ENCODE data around the gene EGFL7.
"Not testable (repeated sequence)": the region's sequence is repeated elsewhere in the genome, so short reads cannot be mapped to it uniquely, and the experiment has no call there.

EGFL7 gene

GRCh38 chr9:136701668-136702053 lies 38.9 kb downstream of the EGFL7 start:
- no peak for DNase-seq

GRCh38 chr9:136703276-136703860 lies 40.7 kb downstream of the EGFL7 start:
- no peak for DNase-seq

GRCh38 chr9:136704741-136705140 lies 42.0 kb downstream of the EGFL7 start:
- DNase-seq, result not testable (repeated sequence)

DNA sequence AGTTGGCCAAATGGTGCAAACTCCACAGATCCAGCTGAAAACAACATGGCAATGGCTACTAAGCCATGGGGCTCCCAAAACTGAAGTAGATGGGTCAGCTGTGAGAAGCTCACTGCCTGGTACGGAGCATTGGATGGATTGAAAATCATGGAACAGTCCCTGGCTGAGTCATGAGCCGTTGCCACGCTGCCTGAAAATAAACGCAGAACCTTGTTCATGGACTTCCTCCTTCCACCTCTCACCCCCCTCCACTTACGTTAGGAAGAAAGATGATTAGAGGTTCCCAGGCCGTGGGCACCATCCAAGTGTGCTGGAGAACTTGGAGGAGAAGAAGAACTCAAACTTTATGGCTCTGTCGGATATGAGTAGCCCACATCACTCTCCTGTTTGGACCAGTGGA lies 42.8 kb downstream of the EGFL7 start:
- no peak for DNase-seq

DNA sequence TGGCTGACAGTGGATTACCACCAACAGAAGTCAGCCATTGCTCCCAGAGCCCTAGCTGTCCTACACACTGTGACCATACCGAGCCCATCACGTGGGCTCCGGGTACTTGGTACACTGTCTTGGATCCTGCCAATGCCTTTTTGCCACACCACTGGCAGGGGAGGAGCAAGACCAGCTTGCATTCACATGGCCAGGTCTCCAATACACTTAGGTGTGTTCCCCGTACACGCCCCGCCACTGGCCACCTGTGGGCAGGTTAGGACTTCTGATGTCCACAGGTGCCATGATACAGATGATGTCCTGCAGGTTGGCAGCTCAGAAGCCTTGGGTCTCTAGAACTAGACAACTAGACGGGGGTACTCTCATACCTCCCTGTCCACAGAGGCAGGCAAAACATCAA lies 44.3 kb downstream of the EGFL7 start:
- DNase-seq, result no peak

- no peak for DNase-seq
These were observed 45.3 kb downstream of the EGFL7 start for GRCh38 chr9:136707849-136708517.

DNA sequence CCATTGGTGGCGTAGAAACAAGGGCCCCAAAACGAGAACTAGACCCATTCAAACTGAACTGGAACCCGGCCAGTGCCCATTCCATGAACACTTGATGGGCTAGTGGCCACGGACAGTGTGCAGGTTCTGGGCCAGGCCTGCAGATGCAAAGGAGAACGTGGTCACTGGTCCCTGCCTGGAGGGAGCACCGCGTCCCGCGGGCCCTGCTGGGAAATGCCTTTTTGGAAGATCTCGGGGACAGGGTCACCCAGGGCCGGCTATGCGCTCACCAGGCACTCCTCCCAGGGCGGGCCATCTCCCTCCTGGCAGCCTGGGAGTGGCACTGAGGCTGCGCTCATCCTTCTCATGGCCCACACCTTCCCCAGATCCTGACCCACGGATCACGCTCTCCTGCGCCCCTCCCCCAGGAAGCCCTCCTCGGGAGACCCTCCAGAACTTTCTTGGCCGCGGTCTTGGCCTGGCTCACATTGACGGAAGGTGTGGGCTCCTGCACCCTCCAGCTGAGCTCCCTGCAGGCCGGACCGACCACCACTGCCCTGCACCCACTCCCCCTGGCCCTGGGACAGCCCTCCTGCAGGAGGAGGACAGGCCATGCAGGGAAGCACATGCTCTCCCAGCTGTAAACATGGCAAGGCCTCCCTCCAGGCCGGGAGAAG lies 46.9 kb downstream of the EGFL7 start:
- DNase-seq, result no peak

- no peak for DNase-seq
These were observed 47.8 kb downstream of the EGFL7 start for GRCh38 chr9:136710543-136710942.

GRCh38 chr9:136711219-136711648 lies 48.5 kb downstream of the EGFL7 start:
- DNase-seq, result not testable (repeated sequence)

- DNase-seq, result no peak
These were observed 49.3 kb downstream of the EGFL7 start, which contains the start of gene DIPK1B for GRCh38 chr9:136711751-136712689. TSS of gene DIPK1B (plus strand) at chr9:136712572. CDS start at chr9:136712666, 94 bp downstream.

DNA sequence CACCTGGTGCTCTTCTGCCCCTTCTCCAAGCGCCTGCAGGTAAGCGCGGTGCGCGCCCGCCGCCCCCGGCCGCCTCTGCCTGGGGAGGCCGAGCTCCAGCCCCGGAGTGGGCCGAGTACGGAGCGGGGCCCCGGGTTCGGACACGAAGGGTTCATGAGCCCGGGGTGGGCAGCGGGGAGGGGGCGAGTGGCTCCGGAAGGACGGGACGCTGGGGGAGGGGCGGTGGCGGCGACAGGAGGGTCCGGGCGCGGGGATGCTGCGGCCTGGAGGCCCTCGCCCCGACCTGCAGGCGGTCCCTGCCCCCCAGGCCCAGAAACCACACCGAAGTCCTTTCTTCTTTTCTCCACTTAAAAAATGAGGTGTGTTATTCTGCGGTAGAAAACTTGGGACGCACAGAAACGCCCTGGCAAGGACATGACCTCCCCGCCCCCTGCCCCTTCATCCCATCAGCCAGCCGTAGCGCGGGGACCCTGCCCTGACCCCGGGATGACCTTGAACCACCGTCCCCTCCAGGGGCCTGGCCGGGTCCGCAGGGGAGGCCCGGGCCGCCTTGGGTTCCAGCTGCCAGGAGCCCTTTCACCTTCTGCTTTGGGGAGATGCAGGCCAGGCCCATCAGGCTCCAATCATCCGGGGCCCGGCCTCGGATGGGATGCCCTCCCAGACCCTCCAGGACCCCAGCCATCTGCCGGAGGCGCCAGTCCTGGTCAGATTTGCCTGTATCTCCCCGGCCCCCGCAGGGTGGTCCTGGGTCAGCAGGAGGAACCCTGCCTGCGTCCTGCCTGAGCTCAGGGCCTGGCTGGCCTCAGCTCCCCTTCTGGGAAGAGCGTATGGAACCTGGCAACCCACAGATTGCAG lies 50.2 kb downstream of the EGFL7 start:
- DNase-seq, result no peak

DNA sequence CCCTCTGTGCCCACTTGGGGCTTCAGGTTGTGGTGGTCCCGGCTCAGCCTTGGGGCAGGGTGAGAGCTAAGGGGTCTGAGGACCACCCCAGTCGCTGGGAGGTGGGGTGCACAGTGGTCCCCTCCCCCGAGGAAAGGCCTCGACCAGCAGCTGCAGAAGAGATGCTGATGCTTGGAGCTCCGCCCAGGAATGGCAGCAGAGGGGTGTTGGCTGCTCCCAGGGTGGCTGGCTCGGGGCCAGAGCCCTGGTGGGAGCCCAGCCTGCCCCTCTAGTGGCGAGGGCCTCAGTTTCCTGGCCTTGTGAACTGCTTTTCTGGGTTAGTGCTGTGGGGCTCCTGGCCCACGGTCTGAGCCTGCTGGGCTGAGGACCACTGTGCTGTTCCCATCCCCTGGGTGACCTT lies 50.8 kb downstream of the EGFL7 start:
- no peak for DNase-seq

GRCh38 chr9:136714096-136714892 lies 51.6 kb downstream of the EGFL7 start:
- no peak for DNase-seq

DNA sequence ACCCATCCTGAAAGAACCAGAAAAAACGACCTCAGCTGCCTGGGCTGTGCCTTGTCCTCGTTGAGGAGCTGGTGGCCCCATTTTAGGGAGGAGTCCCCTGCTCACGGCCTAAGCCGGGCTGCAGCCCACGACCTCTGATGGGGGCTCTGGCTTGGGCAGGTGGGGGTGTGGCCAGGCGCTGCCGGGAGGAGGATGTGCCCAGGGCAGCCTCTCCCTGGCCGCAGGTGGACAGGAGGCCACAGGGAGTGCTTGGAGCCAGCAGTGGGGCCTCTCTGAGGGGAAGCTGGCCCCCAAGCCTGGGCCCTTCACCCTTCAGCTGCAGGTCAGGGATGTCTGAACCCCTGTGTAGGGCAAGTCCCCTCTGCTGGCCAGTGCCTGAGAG lies 52.2 kb downstream of the EGFL7 start:
- DNase-seq, result no peak

DNA sequence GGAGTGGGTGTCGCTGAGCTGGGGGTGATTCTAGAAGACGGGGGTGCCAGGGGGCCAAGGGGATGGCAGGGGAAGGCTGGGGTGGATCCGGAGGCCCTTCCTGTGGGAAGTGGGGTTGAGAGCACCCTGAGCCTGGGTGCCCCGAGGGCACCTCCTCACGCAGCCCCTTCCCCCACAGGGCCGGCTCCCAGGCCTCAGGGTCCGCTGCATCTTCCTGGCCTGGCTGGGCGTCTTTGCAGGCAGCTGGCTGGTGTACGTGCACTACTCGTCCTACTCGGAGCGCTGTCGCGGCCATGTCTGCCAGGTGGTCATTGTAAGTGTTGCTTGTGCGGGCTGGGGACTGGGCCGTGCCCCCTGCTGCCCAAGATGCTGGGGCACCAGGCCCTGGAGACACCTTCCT lies 54.7 kb downstream of the EGFL7 start:
- DNase-seq, result no peak

DNA sequence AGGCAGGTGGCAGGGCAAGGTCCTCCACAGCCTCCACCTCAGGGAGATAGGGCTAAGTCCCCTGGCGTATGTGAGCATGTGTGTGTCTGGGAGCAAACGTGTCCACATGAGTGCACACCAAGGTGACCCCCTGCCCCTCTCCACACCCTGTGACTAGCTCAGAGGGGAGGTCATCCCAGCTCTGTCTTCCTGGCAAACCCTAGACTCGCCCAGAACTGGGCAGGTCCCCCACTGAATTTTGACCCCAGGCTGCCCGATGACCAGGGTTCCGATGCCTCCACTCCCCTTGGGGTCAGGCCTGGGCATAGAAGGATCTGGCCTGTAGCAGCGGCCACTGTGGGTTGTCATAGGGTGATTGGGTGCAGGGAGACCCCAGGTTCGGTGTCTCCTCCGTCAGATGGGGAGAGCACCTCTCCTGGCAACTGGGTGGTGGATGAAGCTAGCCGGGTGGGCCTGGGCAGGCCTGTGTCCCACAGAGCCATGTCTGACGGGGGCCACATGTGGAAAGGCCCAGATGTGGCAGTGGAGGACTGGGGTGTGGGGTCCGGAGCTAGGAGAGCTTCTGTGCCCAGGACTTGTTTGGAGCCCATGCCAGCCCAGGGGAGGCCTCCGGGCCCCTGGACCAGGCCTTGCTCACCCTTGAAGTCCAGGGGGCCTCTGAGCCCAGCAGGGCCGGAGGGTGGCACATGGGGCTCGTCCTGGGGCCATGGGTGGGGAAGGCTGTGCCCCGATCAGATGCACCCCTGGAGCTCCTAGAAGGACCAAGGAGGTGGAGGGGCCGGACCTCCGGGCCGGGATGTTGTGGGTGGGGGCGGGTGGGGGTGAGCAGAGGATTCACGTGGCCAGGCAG lies 55.9 kb downstream of the EGFL7 start:
- no peak for DNase-seq

DNA sequence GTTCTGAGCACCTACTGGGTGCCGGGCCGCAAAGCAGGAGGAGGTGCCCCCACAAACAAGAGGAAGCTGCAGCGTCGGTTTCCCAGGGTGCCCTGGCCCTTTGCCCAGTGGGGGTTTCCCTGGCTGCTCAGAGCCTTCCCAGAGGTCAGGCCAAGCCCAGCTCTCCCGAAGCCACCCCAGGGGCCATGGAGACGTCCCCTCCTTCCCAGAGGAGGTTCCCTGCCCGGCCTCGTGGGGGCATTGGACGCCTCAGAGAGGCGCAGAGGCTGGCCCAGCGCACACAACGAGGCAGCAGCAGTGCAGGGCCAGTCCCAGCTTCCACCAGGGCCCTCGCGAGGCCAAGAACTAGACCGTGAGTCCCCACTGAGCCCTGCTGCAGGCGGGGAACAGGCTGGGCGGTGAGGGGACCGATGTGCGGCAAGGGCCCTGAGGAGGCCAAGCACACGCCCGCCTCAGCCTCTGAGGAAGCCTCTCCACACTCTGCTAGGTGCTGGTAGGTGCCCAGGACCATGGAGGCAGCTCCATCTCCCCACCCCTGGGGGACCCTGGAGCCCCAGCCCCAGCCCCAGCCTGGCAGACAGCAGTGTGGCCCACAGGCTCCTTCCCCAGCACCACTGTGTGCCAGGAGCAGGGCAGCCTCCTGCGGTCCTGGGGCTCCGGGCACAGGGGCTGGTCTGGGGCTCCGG lies 56.6 kb downstream of the EGFL7 start:
- DNase-seq, result no peak

GRCh38 chr9:136720251-136720897 lies 57.7 kb downstream of the EGFL7 start:
- DNase-seq, result no peak

GRCh38 chr9:136720898-136721338 lies 58.2 kb downstream of the EGFL7 start:
- DNase-seq, result no peak

Data from CD4-positive, alpha-beta T cell treated with Interleukin-4 for 4 hours (primary cell).